8988T (cell line): ENCODE measurements around the gene C6orf58.
"Not testable (repeated sequence)": the region's sequence is repeated elsewhere in the genome, so short reads cannot be mapped to it uniquely, and the experiment has no call there.

Experiments
- DNase-seq: peaks from one replicate; pipeline ENCODE4 v3.0.0; 2011

The C6orf58 gene

DNA sequence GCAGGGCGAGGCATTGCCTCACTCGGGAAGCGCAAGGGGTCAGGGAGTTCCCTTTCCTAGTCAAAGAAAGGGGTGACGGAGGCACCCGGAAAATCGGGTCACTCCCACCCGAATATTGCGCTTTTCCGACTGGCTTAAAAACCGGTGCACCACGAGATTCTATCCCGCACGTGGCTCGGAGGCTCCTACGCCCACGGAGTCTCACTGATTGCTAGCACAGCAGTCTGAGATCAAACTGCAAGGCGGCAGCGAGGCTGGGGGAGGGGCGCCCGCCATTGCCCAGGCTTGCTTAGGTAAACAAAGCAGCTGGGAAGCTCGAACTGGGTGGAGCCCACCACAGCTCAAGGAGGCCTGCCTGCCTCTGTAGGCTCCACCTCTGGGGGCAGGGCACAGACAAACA, 16.5 kb downstream of the C6orf58 start:
- DNase-seq = not testable (repeated sequence)

DNA sequence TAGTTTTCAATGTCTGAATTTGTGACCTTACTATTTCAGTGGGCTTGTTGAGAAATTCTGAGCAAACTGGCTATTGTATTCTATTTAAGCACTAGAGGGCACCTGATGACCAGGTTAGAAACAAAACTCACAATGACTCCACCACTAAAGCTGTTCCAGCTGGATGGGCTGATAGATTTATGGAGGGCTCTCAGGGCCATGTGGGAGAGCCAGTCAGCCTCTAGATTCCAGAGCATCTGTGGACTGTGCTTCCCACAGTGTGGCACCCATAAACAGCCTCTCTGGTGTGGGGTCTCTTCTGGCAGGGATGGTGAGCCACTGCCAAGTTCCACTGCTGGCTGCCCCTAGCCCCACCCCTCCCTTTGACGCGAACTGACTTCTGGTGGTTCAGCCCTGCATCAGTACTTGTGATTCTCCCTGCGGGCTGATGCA, 29.2 kb downstream of the C6orf58 start:
- DNase-seq = peak; percentile 14

DNA sequence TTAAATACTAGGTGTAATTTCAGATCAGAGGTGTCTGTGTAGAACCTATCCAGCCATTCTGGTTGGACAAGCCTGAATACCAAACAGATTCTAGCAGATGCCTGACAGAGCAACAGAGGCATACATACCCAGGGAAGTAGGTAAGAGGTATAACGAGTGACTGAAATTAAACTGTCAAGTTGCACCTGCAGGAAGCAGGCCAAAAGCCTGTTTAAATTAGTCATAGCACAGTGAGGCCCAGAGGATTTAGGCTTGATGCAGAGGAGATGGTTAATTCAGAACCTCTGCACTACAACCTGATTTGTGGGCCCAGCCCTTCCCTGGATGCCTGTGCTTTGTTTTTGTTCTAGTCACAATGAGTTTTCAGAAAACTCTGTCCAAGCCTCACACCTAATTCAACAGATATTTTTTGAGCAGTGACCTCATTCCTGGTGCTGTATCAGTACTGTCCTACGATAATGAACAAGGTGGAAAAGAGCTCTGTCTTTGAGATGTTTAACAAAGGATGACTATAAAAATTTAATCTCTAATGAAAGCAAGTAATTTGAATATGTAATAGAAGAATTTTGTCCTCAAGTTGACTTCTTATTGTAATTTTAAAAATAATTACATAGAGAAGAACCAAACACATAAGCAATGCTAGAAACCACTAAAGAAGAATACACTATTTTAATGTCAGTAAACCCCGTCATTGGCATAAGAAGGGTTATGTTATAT, 31.7 kb downstream of the C6orf58 start:
- no peak for DNase-seq

DNA sequence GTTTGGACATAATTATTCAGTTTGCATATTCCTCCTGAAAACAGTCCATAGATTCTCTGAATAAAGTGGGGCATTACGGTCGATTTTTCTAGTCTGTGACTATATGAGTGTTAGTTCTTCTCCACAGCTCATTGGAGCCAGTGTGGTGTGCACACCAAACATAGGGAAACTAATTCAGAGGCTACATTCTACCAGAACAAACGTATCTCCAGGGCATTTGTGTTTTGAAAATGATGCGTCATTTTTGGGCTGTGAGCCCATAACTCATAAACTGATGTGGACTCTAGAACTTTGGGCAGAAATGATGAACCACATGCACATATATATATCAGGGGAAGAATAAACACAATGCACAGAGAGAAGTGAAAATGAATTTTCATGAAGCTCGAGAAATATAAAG, 41.8 kb downstream of the C6orf58 start:
- DNase-seq = no peak

DNA sequence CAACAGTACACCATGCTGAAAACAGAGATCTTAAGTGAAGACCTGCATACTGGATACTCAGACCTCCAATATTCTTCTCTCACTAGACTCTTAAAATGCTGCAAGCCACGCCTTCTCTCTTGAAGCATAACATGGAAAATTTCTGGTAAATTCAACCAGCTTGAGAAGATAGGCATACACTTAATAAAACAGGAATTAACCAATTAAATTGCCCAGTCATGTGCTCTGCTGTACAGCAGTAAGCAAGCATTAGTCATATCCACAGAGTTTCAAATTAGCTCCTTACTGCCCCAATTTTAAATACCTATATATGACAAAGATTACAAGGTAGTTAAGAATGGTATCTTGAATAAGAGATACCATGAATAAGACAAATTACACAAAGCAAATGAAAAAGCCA, 53.8 kb downstream of the C6orf58 start:
- DNase-seq = no peak

DNA sequence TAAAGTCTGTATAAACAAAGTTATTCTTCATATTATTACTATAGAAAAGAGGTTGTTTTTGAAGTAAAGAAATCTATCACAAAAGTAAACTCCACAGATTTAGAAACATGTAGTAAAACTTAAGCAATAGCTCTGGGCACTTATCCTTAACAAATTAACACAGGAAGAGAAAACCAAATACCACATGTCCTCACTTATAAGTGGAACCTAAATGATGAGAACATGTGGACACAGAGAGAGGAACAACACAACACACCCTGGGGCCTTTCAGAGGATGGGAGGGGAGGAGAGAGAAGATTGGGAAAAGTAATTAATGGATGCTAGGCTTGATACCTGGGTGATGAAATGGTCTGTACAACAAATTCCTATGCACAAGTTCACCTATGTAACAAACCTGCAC, 57.2 kb downstream of the C6orf58 start:
- DNase-seq = no peak

DNA sequence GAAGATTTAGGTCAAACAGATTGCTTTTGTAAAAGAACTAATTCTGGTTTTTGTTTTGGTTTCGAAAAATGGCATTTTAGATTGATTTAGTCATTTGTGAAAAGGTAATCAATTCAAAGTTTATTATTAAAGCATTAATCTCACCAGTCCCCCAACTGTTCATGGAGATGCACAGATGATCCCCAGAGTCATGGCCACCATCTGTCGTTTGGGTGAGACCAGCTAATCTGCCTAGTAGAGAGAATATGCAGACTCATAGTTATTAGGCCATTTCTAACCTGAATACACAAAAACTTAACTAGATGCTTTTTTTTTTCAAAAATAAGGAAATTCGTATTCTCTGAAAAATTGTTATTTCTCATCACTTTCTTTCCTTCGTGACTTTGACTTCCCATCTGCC, 58.1 kb downstream of the C6orf58 start:
- no peak for DNase-seq

DNA sequence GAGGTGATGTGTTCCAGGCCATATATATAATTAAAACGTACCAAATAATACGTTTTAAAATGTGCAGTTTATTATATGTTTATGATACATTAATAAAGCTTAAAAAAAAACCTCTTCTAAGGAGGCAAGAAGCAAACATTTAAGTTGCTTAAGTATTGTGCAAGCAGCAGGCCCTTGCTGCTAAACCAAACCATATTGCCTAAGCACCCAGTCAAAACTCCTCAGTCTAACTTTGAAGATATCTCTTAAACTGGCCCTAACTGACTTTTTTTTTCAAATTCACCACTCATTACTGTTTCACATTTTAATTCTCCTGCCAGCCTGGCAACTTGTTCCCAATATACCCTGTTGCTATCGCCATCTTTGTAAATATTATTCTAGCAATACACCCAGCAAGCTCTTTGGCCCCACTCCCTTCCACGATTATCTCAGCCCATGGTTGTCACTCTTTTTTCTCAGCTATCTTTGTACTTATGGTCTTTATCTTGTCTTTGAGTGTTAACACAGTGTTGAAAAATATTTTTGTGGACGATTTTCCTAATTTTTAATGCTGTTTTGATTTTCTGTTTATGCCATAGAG, 60.9 kb downstream of the C6orf58 start:
- DNase-seq = no peak
